ENCODE data around the gene ARMC7. TPM values are rescaled to one million over a fixed set of nuclear protein-coding genes. Genes with fewer than 3 reads are reported as not detected.

The ARMC7 gene
- total and polyA plus RNA-seq, 2 of the 13 experiments (the other 11 are each of a cell fraction or from before 2014, with no cell fraction given), result 3.9 to 4.2 TPM

DNA sequence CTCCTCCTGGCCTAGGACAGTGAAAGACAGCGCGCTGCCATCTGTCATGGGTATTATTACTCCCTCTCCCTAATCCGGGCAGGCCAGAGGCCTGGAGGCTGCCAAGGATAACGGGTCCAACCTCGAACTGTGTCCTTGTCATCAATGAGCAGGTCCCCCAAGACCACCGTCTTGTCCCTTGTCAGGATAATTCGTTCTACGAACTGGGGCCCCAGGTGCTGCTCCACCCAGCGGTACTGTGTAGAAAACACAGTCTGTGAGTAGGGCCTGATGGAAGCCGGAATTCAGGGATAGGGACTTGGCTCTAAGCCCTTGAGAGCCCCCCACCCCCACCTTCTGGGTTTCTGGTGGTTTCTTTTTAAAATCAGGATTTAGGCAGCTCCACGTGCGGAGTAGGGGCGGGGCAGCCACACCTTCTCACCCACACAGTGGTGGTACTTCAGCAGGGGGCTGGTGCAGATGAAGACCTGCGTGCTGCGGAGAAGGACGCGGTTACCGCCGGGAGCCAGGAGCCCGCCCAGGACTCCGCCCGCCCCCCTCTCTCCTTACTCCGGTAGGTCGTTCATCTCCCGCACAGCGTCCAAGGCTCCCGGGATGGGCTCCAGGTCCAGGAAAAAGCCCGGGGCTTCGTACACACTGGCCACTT is 21.0 kb downstream of the ARMC7 start (continued):
- peak; percentile 38; the same call in 1 of the 2 replicates for TF ChIP-seq ZNF792 (CRISPR knock-in tag; IDR thresholded peaks at IDR 0.05)
- TF ChIP-seq, protein P1, sequence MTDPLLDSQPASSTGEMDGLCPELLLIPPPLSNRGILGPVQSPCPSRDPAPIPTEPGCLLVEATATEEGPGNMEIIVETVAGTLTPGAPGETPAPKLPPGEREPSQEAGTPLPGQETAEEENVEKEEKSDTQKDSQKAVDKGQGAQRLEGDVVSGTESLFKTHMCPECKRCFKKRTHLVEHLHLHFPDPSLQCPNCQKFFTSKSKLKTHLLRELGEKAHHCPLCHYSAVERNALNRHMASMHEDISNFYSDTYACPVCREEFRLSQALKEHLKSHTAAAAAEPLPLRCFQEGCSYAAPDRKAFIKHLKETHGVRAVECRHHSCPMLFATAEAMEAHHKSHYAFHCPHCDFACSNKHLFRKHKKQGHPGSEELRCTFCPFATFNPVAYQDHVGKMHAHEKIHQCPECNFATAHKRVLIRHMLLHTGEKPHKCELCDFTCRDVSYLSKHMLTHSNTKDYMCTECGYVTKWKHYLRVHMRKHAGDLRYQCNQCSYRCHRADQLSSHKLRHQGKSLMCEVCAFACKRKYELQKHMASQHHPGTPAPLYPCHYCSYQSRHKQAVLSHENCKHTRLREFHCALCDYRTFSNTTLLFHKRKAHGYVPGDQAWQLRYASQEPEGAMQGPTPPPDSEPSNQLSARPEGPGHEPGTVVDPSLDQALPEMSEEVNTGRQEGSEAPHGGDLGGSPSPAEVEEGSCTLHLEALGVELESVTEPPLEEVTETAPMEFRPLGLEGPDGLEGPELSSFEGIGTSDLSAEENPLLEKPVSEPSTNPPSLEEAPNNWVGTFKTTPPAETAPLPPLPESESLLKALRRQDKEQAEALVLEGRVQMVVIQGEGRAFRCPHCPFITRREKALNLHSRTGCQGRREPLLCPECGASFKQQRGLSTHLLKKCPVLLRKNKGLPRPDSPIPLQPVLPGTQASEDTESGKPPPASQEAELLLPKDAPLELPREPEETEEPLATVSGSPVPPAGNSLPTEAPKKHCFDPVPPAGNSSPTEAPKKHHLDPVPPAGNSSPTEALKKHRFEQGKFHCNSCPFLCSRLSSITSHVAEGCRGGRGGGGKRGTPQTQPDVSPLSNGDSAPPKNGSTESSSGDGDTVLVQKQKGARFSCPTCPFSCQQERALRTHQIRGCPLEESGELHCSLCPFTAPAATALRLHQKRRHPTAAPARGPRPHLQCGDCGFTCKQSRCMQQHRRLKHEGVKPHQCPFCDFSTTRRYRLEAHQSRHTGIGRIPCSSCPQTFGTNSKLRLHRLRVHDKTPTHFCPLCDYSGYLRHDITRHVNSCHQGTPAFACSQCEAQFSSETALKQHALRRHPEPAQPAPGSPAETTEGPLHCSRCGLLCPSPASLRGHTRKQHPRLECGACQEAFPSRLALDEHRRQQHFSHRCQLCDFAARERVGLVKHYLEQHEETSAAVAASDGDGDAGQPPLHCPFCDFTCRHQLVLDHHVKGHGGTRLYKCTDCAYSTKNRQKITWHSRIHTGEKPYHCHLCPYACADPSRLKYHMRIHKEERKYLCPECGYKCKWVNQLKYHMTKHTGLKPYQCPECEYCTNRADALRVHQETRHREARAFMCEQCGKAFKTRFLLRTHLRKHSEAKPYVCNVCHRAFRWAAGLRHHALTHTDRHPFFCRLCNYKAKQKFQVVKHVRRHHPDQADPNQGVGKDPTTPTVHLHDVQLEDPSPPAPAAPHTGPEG (CRISPR knock-in tag; IDR thresholded peaks at IDR 0.05), result no peak; the same call in 1 of the 2 replicates
- no peak for TF ChIP-seq SNRNP70 (IDR thresholded peaks at IDR 0.05; ENCODE audit: low read depth, low read length)
- TF ChIP-seq, protein P2, sequence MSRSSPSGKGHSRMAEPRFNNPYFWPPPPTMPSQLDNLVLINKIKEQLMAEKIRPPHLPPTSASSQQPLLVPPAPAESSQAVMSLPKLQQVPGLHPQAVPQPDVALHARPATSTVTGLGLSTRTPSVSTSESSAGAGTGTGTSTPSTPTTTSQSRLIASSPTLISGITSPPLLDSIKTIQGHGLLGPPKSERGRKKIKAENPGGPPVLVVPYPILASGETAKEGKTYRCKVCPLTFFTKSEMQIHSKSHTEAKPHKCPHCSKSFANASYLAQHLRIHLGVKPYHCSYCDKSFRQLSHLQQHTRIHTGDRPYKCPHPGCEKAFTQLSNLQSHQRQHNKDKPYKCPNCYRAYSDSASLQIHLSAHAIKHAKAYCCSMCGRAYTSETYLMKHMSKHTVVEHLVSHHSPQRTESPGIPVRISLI (CRISPR knock-in tag; IDR thresholded peaks at IDR 0.05; ENCODE audit: borderline replicate concordance), result no peak
- TF ChIP-seq, protein P3, sequence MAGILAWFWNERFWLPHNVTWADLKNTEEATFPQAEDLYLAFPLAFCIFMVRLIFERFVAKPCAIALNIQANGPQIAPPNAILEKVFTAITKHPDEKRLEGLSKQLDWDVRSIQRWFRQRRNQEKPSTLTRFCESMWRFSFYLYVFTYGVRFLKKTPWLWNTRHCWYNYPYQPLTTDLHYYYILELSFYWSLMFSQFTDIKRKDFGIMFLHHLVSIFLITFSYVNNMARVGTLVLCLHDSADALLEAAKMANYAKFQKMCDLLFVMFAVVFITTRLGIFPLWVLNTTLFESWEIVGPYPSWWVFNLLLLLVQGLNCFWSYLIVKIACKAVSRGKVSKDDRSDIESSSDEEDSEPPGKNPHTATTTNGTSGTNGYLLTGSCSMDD (CRISPR knock-in tag; IDR thresholded peaks at IDR 0.05), result no peak
- TF ChIP-seq ZMYM2 (CRISPR knock-in tag; IDR thresholded peaks at IDR 0.05), result no peak
- TF ChIP-seq CCAR2 (optimal IDR thresholded peaks at IDR 0.05; ENCODE audit: low read depth, low read length), result no peak
- no peak for TF ChIP-seq IKZF1 (IDR thresholded peaks at IDR 0.05)
- TF ChIP-seq ZNF567 (CRISPR knock-in tag; IDR thresholded peaks at IDR 0.05; ENCODE audit: borderline replicate concordance), result no peak
- no peak for TF ChIP-seq ZNF138 (CRISPR knock-in tag; IDR thresholded peaks at IDR 0.05; ENCODE audit: low read depth)
- TF ChIP-seq DNMT1 (CRISPR knock-in tag; IDR thresholded peaks at IDR 0.05), result no peak
- 0 out of 2 replicates have a peak, but pooled peaks have one; percentile 17 for TF ChIP-seq CHCHD3 (CRISPR knock-in tag; IDR thresholded peaks at IDR 0.05)
- TF ChIP-seq U2AF2 (IDR thresholded peaks at IDR 0.05; ENCODE audit: low read depth, low read length), result no peak
- TF ChIP-seq MATR3 (CRISPR knock-in tag; IDR thresholded peaks at IDR 0.05), result no peak
- TF ChIP-seq, protein P4, sequence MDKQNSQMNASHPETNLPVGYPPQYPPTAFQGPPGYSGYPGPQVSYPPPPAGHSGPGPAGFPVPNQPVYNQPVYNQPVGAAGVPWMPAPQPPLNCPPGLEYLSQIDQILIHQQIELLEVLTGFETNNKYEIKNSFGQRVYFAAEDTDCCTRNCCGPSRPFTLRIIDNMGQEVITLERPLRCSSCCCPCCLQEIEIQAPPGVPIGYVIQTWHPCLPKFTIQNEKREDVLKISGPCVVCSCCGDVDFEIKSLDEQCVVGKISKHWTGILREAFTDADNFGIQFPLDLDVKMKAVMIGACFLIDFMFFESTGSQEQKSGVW (CRISPR knock-in tag; IDR thresholded peaks at IDR 0.05; ENCODE audit: borderline replicate concordance), result no peak
- no peak for TF ChIP-seq NBN (conservative IDR thresholded peaks at IDR 0.05)
- TF ChIP-seq NKX3-1 (CRISPR knock-in tag; IDR thresholded peaks at IDR 0.05), result no peak; the same call in 1 of the 2 replicates
- TF ChIP-seq RFXAP (CRISPR knock-in tag; IDR thresholded peaks at IDR 0.05; ENCODE audit: borderline replicate concordance), result no peak
- no peak for TF ChIP-seq ZNF737 (CRISPR knock-in tag; IDR thresholded peaks at IDR 0.05; ENCODE audit: borderline replicate concordance)
- TF ChIP-seq, protein P5, sequence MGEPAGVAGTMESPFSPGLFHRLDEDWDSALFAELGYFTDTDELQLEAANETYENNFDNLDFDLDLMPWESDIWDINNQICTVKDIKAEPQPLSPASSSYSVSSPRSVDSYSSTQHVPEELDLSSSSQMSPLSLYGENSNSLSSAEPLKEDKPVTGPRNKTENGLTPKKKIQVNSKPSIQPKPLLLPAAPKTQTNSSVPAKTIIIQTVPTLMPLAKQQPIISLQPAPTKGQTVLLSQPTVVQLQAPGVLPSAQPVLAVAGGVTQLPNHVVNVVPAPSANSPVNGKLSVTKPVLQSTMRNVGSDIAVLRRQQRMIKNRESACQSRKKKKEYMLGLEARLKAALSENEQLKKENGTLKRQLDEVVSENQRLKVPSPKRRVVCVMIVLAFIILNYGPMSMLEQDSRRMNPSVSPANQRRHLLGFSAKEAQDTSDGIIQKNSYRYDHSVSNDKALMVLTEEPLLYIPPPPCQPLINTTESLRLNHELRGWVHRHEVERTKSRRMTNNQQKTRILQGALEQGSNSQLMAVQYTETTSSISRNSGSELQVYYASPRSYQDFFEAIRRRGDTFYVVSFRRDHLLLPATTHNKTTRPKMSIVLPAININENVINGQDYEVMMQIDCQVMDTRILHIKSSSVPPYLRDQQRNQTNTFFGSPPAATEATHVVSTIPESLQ (CRISPR knock-in tag; conservative IDR thresholded peaks at IDR 0.05), result no peak
